H1 (cell line): Measurements from ENCODE around the gene MROH2B. TPM values are rescaled to one million over a fixed set of nuclear protein-coding genes. Genes with fewer than 3 reads are reported as not detected.

Experiments
- CTCF ChIA-PET: fragments of 300-600 bp; sonication (Branson Sonifier 250); formaldehyde crosslinking; loops from one replicate; lab custom pipeline; 2021; ENCODE audit not compliant: partially characterized antibody; lab: Charles Lee
- POLR2A ChIA-PET: fragments of 300-600 bp; sonication (Branson Sonifier 250); formaldehyde crosslinking; loops from one replicate; lab custom pipeline; 2021; ENCODE audit warnings: inconsistent platforms; ENCODE audit not compliant: partially characterized antibody; lab: Charles Lee
- DNase-seq, 2 experiments: peaks; one replicate each; pipeline versions ENCODE4 v3.0.0 to v3.0.0-alpha.2; 2010 to 2022; ENCODE audit warnings: low spot score in 2 of 2, low read depth in 1 of 2, mixed read lengths in 1 of 2
- FAIRE-seq: peaks from 2 replicates; lab custom pipeline; 2011; peaks lifted over from hg19 to GRCh38; lab: Jason Lieb, UNC
- H2AFZ ChIP-seq: 2 replicates; pipeline ENCODE4 v1.8.1; 2012; ENCODE audit warnings: low read length, inconsistent platforms
- H2AK5ac ChIP-seq: 2 replicates; pipeline ENCODE4 v1.6.1; 2013; ENCODE audit warnings: low read depth, low read length
- H2BK120ac ChIP-seq: replicated peaks from 2 replicates; pipeline ENCODE3; 2013; ENCODE audit warnings: low read depth, low read length, inconsistent platforms
- H2BK12ac ChIP-seq: 2 replicates; pipeline ENCODE4 v1.6.1; 2013; ENCODE audit warnings: low read depth, low read length
- H2BK15ac ChIP-seq: 2 replicates; pipeline ENCODE4 v1.6.1; 2013; ENCODE audit warnings: low read length
- H2BK20ac ChIP-seq: 2 replicates; pipeline ENCODE4 v1.6.1; 2013; ENCODE audit warnings: low read length
- H2BK5ac ChIP-seq: 2 replicates; pipeline ENCODE4 v1.6.1; 2013; ENCODE audit warnings: low read depth, low read length
- H3K14ac ChIP-seq: 2 replicates; pipeline ENCODE4 v1.6.1; 2013; ENCODE audit warnings: inconsistent platforms; ENCODE audit not compliant: insufficient read length
- H3K18ac ChIP-seq: 2 replicates; pipeline ENCODE4 v1.6.1; 2013; ENCODE audit warnings: low read length; ENCODE audit errors: extremely low read depth
- H3K23ac ChIP-seq: 2 replicates; pipeline ENCODE4 v1.6.1; 2013; ENCODE audit warnings: inconsistent platforms; ENCODE audit not compliant: insufficient read length
- H3K23me2 ChIP-seq: 2 replicates; pipeline ENCODE4 v1.6.1; 2013; ENCODE audit warnings: low read depth, low read length
- H3K27ac ChIP-seq: 2 replicates; pipeline ENCODE4 v1.6.1; 2011; ENCODE audit warnings: low read depth, low read length, inconsistent platforms
- H3K27me3 ChIP-seq, 4 experiments: replicated peaks in 1 of 4; 1 replicate in 1 of 4; 2 replicates in 3 of 4; pipeline versions ENCODE4 v1.6.1 to v1.8.1; 2011 to 2013; ENCODE audit warnings: low read length in 3 of 4, mild to moderate bottlenecking in 3 of 4, inconsistent platforms in 2 of 4, mixed read lengths in 2 of 4, moderate library complexity in 1 of 4; ENCODE audit not compliant: control insufficient read depth in 3 of 4, insufficient read depth in 3 of 4; ENCODE audit errors: extremely low read depth in 1 of 4
- H3K36me3 ChIP-seq, 4 experiments: 2 replicates each; pipeline versions ENCODE4 v1.6.1 to v1.8.1; 2011 to 2013; ENCODE audit warnings: mild to moderate bottlenecking in 4 of 4, low read length in 3 of 4, moderate library complexity in 2 of 4, control low read depth in 1 of 4, inconsistent platforms in 1 of 4; ENCODE audit not compliant: insufficient read depth in 4 of 4, control insufficient read depth in 2 of 4
- H3K4ac ChIP-seq: replicated peaks from 2 replicates; pipeline ENCODE3; 2013; ENCODE audit warnings: low read length, low read depth, mixed read lengths, inconsistent platforms; ENCODE audit not compliant: insufficient read length
- H3K4me1 ChIP-seq, 4 experiments: replicated peaks in 1 of 4; 1 replicate in 1 of 4; 2 replicates in 3 of 4; pipeline versions ENCODE4 v1.6.1 to v1.8.1; 2011 to 2013; ENCODE audit warnings: low read length in 3 of 4, inconsistent platforms in 2 of 4, mixed read lengths in 1 of 4; ENCODE audit not compliant: insufficient read depth in 4 of 4, control insufficient read depth in 3 of 4
- H3K4me2 ChIP-seq, 2 experiments: 2 replicates each; pipeline versions ENCODE4 v1.6.1 to v1.8.1; 2011 to 2013; ENCODE audit warnings: low read depth in 2 of 2, low read length in 2 of 2, control low read depth in 1 of 2, inconsistent platforms in 1 of 2, mild to moderate bottlenecking in 1 of 2; ENCODE audit not compliant: insufficient read depth in 1 of 2
- H3K4me3 ChIP-seq, 4 experiments: fragments of 200-600, 300-600 bp in 1 of 4; sonication (generic), shearing (Covaris generic), sonication (Bioruptor Twin) in 1 of 4; 2 replicates each; pipeline versions ENCODE4 v1.5.1 to v1.8.1; 2011 to 2016; ENCODE audit warnings: low read length in 4 of 4, low read depth in 3 of 4, control low read depth in 2 of 4, inconsistent platforms in 2 of 4, mild to moderate bottlenecking in 2 of 4, mixed read lengths in 1 of 4, moderate library complexity in 1 of 4; ENCODE audit not compliant: insufficient read depth in 2 of 4; ENCODE audit errors: extremely low read depth in 1 of 4
- H3K56ac ChIP-seq: replicated peaks from 2 replicates; pipeline ENCODE3; 2013; ENCODE audit warnings: low read depth, mild to moderate bottlenecking, mixed read lengths, low read length, inconsistent platforms; ENCODE audit not compliant: insufficient read length
- H3K79me1 ChIP-seq: 2 replicates; pipeline ENCODE4 v1.6.1; 2013; ENCODE audit warnings: low read depth, low read length, control low read depth
- H3K79me2 ChIP-seq, 2 experiments: 2 replicates each; pipeline versions ENCODE4 v1.6.1 to v1.8.1; 2012 to 2013; ENCODE audit warnings: low read length in 2 of 2, mild to moderate bottlenecking in 2 of 2, inconsistent platforms in 1 of 2; ENCODE audit not compliant: insufficient read depth in 2 of 2, control insufficient read depth in 1 of 2
- H3K9ac ChIP-seq, 4 experiments: replicated peaks in 1 of 4; 1 replicate in 1 of 4; 2 replicates in 3 of 4; pipeline versions ENCODE4 v1.6.1 to v1.8.1; 2011 to 2013; ENCODE audit warnings: low read depth in 3 of 4, low read length in 3 of 4, control low read depth in 2 of 4, mild to moderate bottlenecking in 2 of 4, moderate library complexity in 2 of 4, inconsistent platforms in 1 of 4; ENCODE audit errors: extremely low read depth in 1 of 4
- H3K9me3 ChIP-seq, 2 experiments: 2 replicates each; pipeline versions ENCODE4 v1.6.1 to v1.8.1; 2012 to 2013; ENCODE audit warnings: mild to moderate bottlenecking in 2 of 2, moderate library complexity in 2 of 2, control low read depth in 1 of 2, inconsistent platforms in 1 of 2, low read depth in 1 of 2, low read length in 1 of 2, mixed read lengths in 1 of 2; ENCODE audit not compliant: insufficient read depth in 2 of 2
- H4K20me1 ChIP-seq, 2 experiments: replicated peaks in 1 of 2; 2 replicates each; pipeline versions ENCODE3 to v1.8.1; 2011 to 2013; ENCODE audit warnings: inconsistent platforms in 2 of 2, low read length in 2 of 2, mild to moderate bottlenecking in 1 of 2; ENCODE audit not compliant: insufficient read depth in 2 of 2, control insufficient read depth in 1 of 2
- H4K5ac ChIP-seq: 2 replicates; pipeline ENCODE4 v1.6.1; 2013; ENCODE audit warnings: low read length, low read depth, mixed read lengths, inconsistent platforms; ENCODE audit not compliant: insufficient read length
- H4K8ac ChIP-seq: 2 replicates; pipeline ENCODE4 v1.8.0; 2013; ENCODE audit warnings: mild to moderate bottlenecking, moderate library complexity, low read length, inconsistent platforms; ENCODE audit not compliant: insufficient read depth; ENCODE audit errors: extremely low read depth
- H4K91ac ChIP-seq: replicated peaks from 2 replicates; pipeline ENCODE3; 2013; ENCODE audit warnings: low read length, mixed read lengths, inconsistent platforms; ENCODE audit not compliant: insufficient read length
- BACH1 ChIP-seq: IDR thresholded peaks from 2 replicates; pipeline ENCODE4 v1.6.1; 2012; ENCODE audit warnings: low read length, improper control_type of control experiment
- EGR1 ChIP-seq: IDR thresholded peaks from 2 replicates; pipeline ENCODE4 v1.6.1; 2011; ENCODE audit warnings: low read depth, low read length, borderline replicate concordance
- SIX5 ChIP-seq: IDR thresholded peaks from 2 replicates; pipeline ENCODE4 v1.6.1; 2011; ENCODE audit warnings: mild to moderate bottlenecking, low read depth, low read length
- SP1 ChIP-seq: IDR thresholded peaks from 2 replicates; pipeline ENCODE4 v1.6.1; 2011; ENCODE audit warnings: low read depth, low read length
- TCF12 ChIP-seq: IDR thresholded peaks from 2 replicates; pipeline ENCODE4 v1.6.1; 2011; ENCODE audit warnings: low read depth, mild to moderate bottlenecking, low read length
- WGBS, 2 experiments: shearing (Covaris generic) in 1 of 2; methylation state at CpG; one replicate each; pipeline versions ENCODE4 v1.1.6 to v1.1.7; 2013 to 2015; ENCODE audit warnings: low lambda C conversion rate in 2 of 2, mixed read lengths in 2 of 2, inconsistent platforms in 1 of 2, low coverage in 1 of 2, missing lambda C conversion rate in 1 of 2; ENCODE audit not compliant: insufficient replicate concordance in 2 of 2, insufficient coverage in 1 of 2, insufficient read length in 1 of 2; ENCODE audit errors: extremely low coverage in 1 of 2, missing lambda C conversion rate in 1 of 2; 5-methylcytosine and 5-hydroxymethylcytosine counted together
- polyA plus RNA-seq, 7 experiments: library from polyadenylated mRNA; depleted of rRNA in 3 of 7; stranded (reverse) in 5 of 7; unstranded in 2 of 7; fragments of >200 nt in 5 of 7; fragments of 200-250 nt in 2 of 7; gene quantifications; 1 replicate in 5 of 7; 2 replicates in 1 of 7; 4 replicates in 1 of 7; pipeline versions ENCODE4 v1.2.1 to v1.2.3, GENCODE V29; 2011 to 2013; ENCODE audit warnings: missing spikeins in 2 of 7, mixed read lengths in 2 of 7
- total RNA-seq: library from RNA; stranded (reverse); fragmentation: NEBNext Ultra II Directional; extraction: Animal tissue kit (Norgen Biotek cat#: 25700); gene quantifications from 2 replicates; pipeline ENCODE4 v1.2.1, GENCODE V29; 2021
- TF ChIP-seq, protein P1 (sequence below): IDR thresholded peaks from 2 replicates; pipeline ENCODE4 v1.6.1; 2012; ENCODE audit warnings: inconsistent platforms

The MROH2B gene
- total and polyA plus RNA-seq, 2 of the 8 experiments (the other 6 are each of a cell fraction or from before 2014, with no cell fraction given) = not detected

DNA sequence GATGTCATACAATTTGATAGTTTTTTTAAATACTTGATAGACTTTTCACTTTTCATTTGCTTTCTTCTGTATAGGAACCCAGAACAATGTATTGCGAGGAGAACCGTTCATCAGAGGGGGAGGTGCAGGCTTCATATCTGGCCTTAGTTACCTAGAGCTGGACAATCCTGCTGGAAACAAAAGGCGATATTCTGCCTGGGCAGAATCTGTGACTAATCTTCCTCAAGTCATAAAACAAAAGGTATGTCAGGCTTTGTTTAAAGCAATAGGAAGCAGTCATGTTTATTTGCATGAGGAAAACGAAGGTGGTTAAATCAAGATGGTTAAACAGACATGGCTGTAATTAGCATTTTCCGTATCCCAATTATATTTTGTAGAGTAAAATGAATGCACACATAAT is 115.8 kb downstream of the MROH2B start:
- no peak overlapping the region for H3K9ac ChIP-seq
- no peak overlapping the region for H4K5ac ChIP-seq
- H4K91ac ChIP-seq = no peak overlapping the region
- no peak overlapping the region for H3K27ac ChIP-seq
- H3K9me3 ChIP-seq = peaks cover 0 to 6% of the 10 kb centered on the region in 2 experiments; a peak in 1 of 4 replicates
- no peak overlapping the region for H3K23ac ChIP-seq
- no peak overlapping the region for H3K56ac ChIP-seq
- H3K4me3 ChIP-seq = no peak overlapping the region
- H3K27me3 ChIP-seq = no peaks in the 10 kb centered on the region
- H3K4me1 ChIP-seq = 0 out of 7 replicates have a peak, but pooled peaks cover 0 to 3% (median 0%) of the 10 kb centered on the region in 4 experiments
- H3K23me2 ChIP-seq = no peaks in the 10 kb centered on the region
- no peak overlapping the region for H3K14ac ChIP-seq
- no peaks in the 10 kb centered on the region for H3K36me3 ChIP-seq
- FAIRE-seq (no peak), DNase-seq (no peak)
- H3K18ac ChIP-seq = no peak overlapping the region
- no peak overlapping the region for H2BK5ac ChIP-seq
- H2BK15ac ChIP-seq = no peak overlapping the region
- H2AFZ ChIP-seq = no peak overlapping the region
- no peak overlapping the region for H3K4ac ChIP-seq
- 91% methylated on average over 5 of the region's 5 CpGs; no CpG with 5 or more reads in 1 of the 2 experiments for WGBS, 2 experiments
- H2BK120ac ChIP-seq = no peak overlapping the region
- TF ChIP-seq SP1 (no peak), TCF12 (no peak), SIX5 (no peak), EGR1 (no peak), BACH1 (no peak)
- TF ChIP-seq, protein P1, sequence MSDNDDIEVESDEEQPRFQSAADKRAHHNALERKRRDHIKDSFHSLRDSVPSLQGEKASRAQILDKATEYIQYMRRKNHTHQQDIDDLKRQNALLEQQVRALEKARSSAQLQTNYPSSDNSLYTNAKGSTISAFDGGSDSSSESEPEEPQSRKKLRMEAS = no peak
- H3K4me2 ChIP-seq = no peak overlapping the region
- no peaks in the 10 kb centered on the region for H4K20me1 ChIP-seq
- H2BK20ac ChIP-seq = no peak overlapping the region
- no peak overlapping the region for H2BK12ac ChIP-seq
- H4K8ac ChIP-seq = no peak overlapping the region
- H3K79me1 ChIP-seq = no peaks in the 10 kb centered on the region
- ChIA-PET POLR2A (no interaction called here), CTCF (no interaction called here)
- no peak overlapping the region for H2AK5ac ChIP-seq
- H3K79me2 ChIP-seq = no peaks in the 10 kb centered on the region
